CD8-positive, alpha-beta memory T cell (primary cell): ENCODE data around the gene CDH23. TPM values are rescaled to one million over a fixed set of nuclear protein-coding genes. Genes with fewer than 3 reads are reported as not detected.
A peak's percentile ranks its signal among the peaks of the same experiment; 100 is the strongest.

Experiments
- CTCF ChIA-PET: fragments of 350-600 bp; sonication (Branson Sonifier 250); formaldehyde crosslinking; loops from one replicate; lab custom pipeline; 2021; ENCODE audit warnings: antibody characterized with exemption; lab: Charles Lee
- POLR2A ChIA-PET: fragments of 350-600 bp; sonication (Branson Sonifier 250); formaldehyde crosslinking; loops from one replicate; lab custom pipeline; 2021; ENCODE audit warnings: antibody characterized with exemption; lab: Charles Lee
- DNase-seq, 5 donors: peaks; one replicate each; pipeline versions ENCODE4 v3.0.0 to v3.0.0-alpha.2; 2020 to 2022; ENCODE audit warnings: mixed read lengths in 1 of 5
- H3K27ac ChIP-seq: one replicate; pipeline ENCODE4 v1.7.0; 2013; ENCODE audit warnings: low read depth, mild to moderate bottlenecking, low read length, moderate library complexity
- H3K27me3 ChIP-seq: 2 replicates; pipeline ENCODE4 v1.7.0; 2013; ENCODE audit warnings: low read length, mild to moderate bottlenecking; ENCODE audit not compliant: insufficient read depth, poor library complexity, severe bottlenecking
- H3K36me3 ChIP-seq: 2 replicates; pipeline ENCODE4 v1.7.0; 2013; ENCODE audit warnings: mild to moderate bottlenecking, low read length, moderate library complexity; ENCODE audit not compliant: insufficient read depth
- H3K4me1 ChIP-seq: 2 replicates; pipeline ENCODE4 v1.7.0; 2013; ENCODE audit warnings: mild to moderate bottlenecking, low read length, moderate library complexity; ENCODE audit not compliant: insufficient read depth
- H3K4me3 ChIP-seq: 2 replicates; pipeline ENCODE4 v1.7.0; 2013; ENCODE audit warnings: mild to moderate bottlenecking, low read length
- H3K9me3 ChIP-seq: 2 replicates; pipeline ENCODE4 v1.7.0; 2013; ENCODE audit warnings: mild to moderate bottlenecking, low read length
- H3K27ac Mint-ChIP-seq, 8 donors: one replicate each; pipeline ENCODE4 v1.8.0; 2020 to 2021; ENCODE audit warnings: mixed read lengths in 8 of 8, mild to moderate bottlenecking in 6 of 8, inconsistent platforms in 3 of 8, moderate library complexity in 3 of 8
- H3K27me3 Mint-ChIP-seq, 2 donors: one replicate each; pipeline ENCODE4 v1.8.0; 2020 to 2021; ENCODE audit warnings: mixed read lengths in 2 of 2, mild to moderate bottlenecking in 1 of 2, moderate library complexity in 1 of 2
- H3K36me3 Mint-ChIP-seq, 3 donors: one replicate each; pipeline ENCODE4 v1.8.0; 2020 to 2021; ENCODE audit warnings: mixed read lengths in 3 of 3, inconsistent platforms in 1 of 3, mild to moderate bottlenecking in 1 of 3
- H3K4me1 Mint-ChIP-seq, 3 donors: one replicate each; pipeline ENCODE4 v1.8.0; 2020 to 2021; ENCODE audit warnings: mixed read lengths in 3 of 3, inconsistent platforms in 1 of 3, mild to moderate bottlenecking in 1 of 3
- H3K4me3 Mint-ChIP-seq, 7 donors: one replicate each; pipeline ENCODE4 v1.8.0; 2020 to 2021; ENCODE audit warnings: mixed read lengths in 7 of 7, mild to moderate bottlenecking in 6 of 7, moderate library complexity in 4 of 7, inconsistent platforms in 2 of 7
- H3K9me3 Mint-ChIP-seq, 5 donors: one replicate each; pipeline ENCODE4 v1.8.0; 2020 to 2022; ENCODE audit warnings: mixed read lengths in 5 of 5, mild to moderate bottlenecking in 3 of 5, moderate library complexity in 2 of 5, inconsistent platforms in 1 of 5
- polyA plus RNA-seq: library from polyadenylated mRNA; unstranded; fragments of 300-500 nt; fragmentation: Illumina TruSeq; gene quantifications from one replicate; pipeline ENCODE4 v1.2.3, GENCODE V29; 2021
- total RNA-seq, 2 experiments: library from RNA; stranded (reverse); gene quantifications; one replicate each; pipeline ENCODE4 v1.2.3, GENCODE V29; 2021

The CDH23 gene
- total and polyA plus RNA-seq, 3 experiments from 2014 or later = 0.74 to 2.0 (median 0.78) TPM

GRCh38 chr10:71828702-71829101 lies 432.0 kb downstream of the CDH23 start:
- no peaks in the 10 kb centered on the region for H3K4me1 ChIP-seq
- DNase-seq = no peak
- H3K27me3 ChIP-seq = no peaks in the 10 kb centered on the region
- H3K36me3 Mint-ChIP-seq = peaks cover 6 to 89% (median 17%) of the 10 kb centered on the region in 3 donors
- no peak overlapping the region for H3K4me3 ChIP-seq
- H3K9me3 ChIP-seq = no peaks in the 10 kb centered on the region
- peaks cover 3 to 9% (median 3%) of the 10 kb centered on the region in 3 donors for H3K4me1 Mint-ChIP-seq
- peaks cover 78% of the 10 kb centered on the region for H3K36me3 ChIP-seq
- POLR2A ChIA-PET = no interaction called here
- H3K27ac Mint-ChIP-seq = peak overlapping the region in 1 of 8 donors; percentile 24
- H3K9me3 Mint-ChIP-seq = no peaks in the 10 kb centered on the region
- H3K27me3 Mint-ChIP-seq = no peaks in the 10 kb centered on the region
- CTCF ChIA-PET = interaction anchor here (1.0 to 1.7 kb wide), 2 partner anchors 18 to 121 kb away, joined by 3 to 5 read pairs; no protein-coding TSS in a partner anchor
- no peak overlapping the region for H3K27ac ChIP-seq
- H3K4me3 Mint-ChIP-seq = no peak overlapping the region

GRCh38 chr10:71829171-71829570 lies 432.5 kb downstream of the CDH23 start:
- Histone ChIP-seq H3K4me1 (no peaks in the 10 kb centered on the region), H3K27ac (no peak overlapping the region), H3K9me3 (no peaks in the 10 kb centered on the region), H3K27me3 (no peaks in the 10 kb centered on the region), H3K36me3 (peaks cover 75% of the 10 kb centered on the region), H3K4me3 (no peak overlapping the region)
- Mint-ChIP-seq H3K4me1 (peaks cover 3 to 14% (median 8%) of the 10 kb centered on the region in 3 donors), H3K27me3 (no peaks in the 10 kb centered on the region), H3K36me3 (peaks cover 6 to 89% (median 16%) of the 10 kb centered on the region in 3 donors), H3K27ac (peak overlapping the region in 1 of 8 donors; percentile 69), H3K4me3 (no peak overlapping the region), H3K9me3 (no peaks in the 10 kb centered on the region)
- no peak for DNase-seq
- CTCF ChIA-PET = interaction anchor here (0.7 to 1.7 kb wide), 3 partner anchors 14 to 121 kb away, joined by 3 to 5 read pairs (median 3); no protein-coding TSS in a partner anchor
- POLR2A ChIA-PET = no interaction called here

- Mint-ChIP-seq H3K36me3 (peaks cover 6 to 87% (median 16%) of the 10 kb centered on the region in 3 donors), H3K27me3 (no peaks in the 10 kb centered on the region), H3K27ac (peak overlapping the region in 3 of 8 donors; percentile 5 to 17 (median 13)), H3K4me3 (no peak overlapping the region), H3K4me1 (peaks cover 5 to 18% (median 14%) of the 10 kb centered on the region in 3 donors), H3K9me3 (no peaks in the 10 kb centered on the region)
- POLR2A ChIA-PET = no interaction called here
- Histone ChIP-seq H3K4me1 (no peaks in the 10 kb centered on the region), H3K36me3 (peaks cover 71% of the 10 kb centered on the region), H3K27me3 (no peaks in the 10 kb centered on the region), H3K4me3 (no peak overlapping the region), H3K9me3 (no peaks in the 10 kb centered on the region), H3K27ac (no peak overlapping the region)
- CTCF ChIA-PET = interaction anchor here (0.7 to 1.7 kb wide), 2 partner anchors 13 to 122 kb away, joined by 3 to 5 read pairs; no protein-coding TSS in a partner anchor
- no peak for DNase-seq
These were observed 433.2 kb downstream of the CDH23 start for GRCh38 chr10:71829896-71830295.

- Mint-ChIP-seq H3K36me3 (peaks cover 6 to 78% (median 14%) of the 10 kb centered on the region in 3 donors), H3K4me1 (peaks cover 5 to 20% (median 17%) of the 10 kb centered on the region in 3 donors), H3K4me3 (no peak overlapping the region), H3K27ac (peak overlapping the region in 1 of 8 donors; percentile 70), H3K27me3 (no peaks in the 10 kb centered on the region), H3K9me3 (no peaks in the 10 kb centered on the region)
- no peaks in the 10 kb centered on the region for H3K4me1 ChIP-seq
- POLR2A ChIA-PET = no interaction called here
- H3K4me3 ChIP-seq = no peak overlapping the region
- H3K27me3 ChIP-seq = no peaks in the 10 kb centered on the region
- CTCF ChIA-PET = no interaction called here
- H3K27ac ChIP-seq = no peak overlapping the region
- peaks cover 63% of the 10 kb centered on the region for H3K36me3 ChIP-seq
- no peak for DNase-seq
- no peaks in the 10 kb centered on the region for H3K9me3 ChIP-seq
These were observed 434.0 kb downstream of the CDH23 start for GRCh38 chr10:71830726-71831125.

GRCh38 chr10:71831646-71832552 lies 435.2 kb downstream of the CDH23 start:
- no peak for DNase-seq
- ChIA-PET CTCF (no interaction called here), POLR2A (no interaction called here)
- Mint-ChIP-seq H3K9me3 (no peaks in the 10 kb centered on the region), H3K36me3 (peaks cover 6 to 68% (median 10%) of the 10 kb centered on the region in 3 donors), H3K27me3 (no peaks in the 10 kb centered on the region), H3K4me3 (no peak overlapping the region), H3K27ac (no peak overlapping the region), H3K4me1 (peaks cover 14 to 32% (median 28%) of the 10 kb centered on the region in 3 donors)
- Histone ChIP-seq H3K4me3 (no peak overlapping the region), H3K27ac (no peak overlapping the region), H3K9me3 (no peaks in the 10 kb centered on the region), H3K36me3 (peaks cover 51% of the 10 kb centered on the region), H3K4me1 (peaks cover 3% of the 10 kb centered on the region), H3K27me3 (no peaks in the 10 kb centered on the region)

GRCh38 chr10:71832967-71833366 lies 436.2 kb downstream of the CDH23 start:
- Histone ChIP-seq H3K27me3 (no peaks in the 10 kb centered on the region), H3K27ac (no peak overlapping the region), H3K4me1 (peaks cover 14% of the 10 kb centered on the region), H3K36me3 (peaks cover 45% of the 10 kb centered on the region), H3K4me3 (no peak overlapping the region), H3K9me3 (no peaks in the 10 kb centered on the region)
- Mint-ChIP-seq H3K27me3 (no peaks in the 10 kb centered on the region), H3K9me3 (no peaks in the 10 kb centered on the region), H3K27ac (peak overlapping the region in 2 of 8 donors; percentile 34 to 77), H3K4me3 (no peak overlapping the region), H3K4me1 (peaks cover 24 to 42% (median 39%) of the 10 kb centered on the region in 3 donors), H3K36me3 (peaks cover 6 to 69% (median 10%) of the 10 kb centered on the region in 3 donors)
- POLR2A ChIA-PET = no interaction called here
- DNase-seq = no peak
- CTCF ChIA-PET = no interaction called here

- Histone ChIP-seq H3K9me3 (no peaks in the 10 kb centered on the region), H3K36me3 (peaks cover 37% of the 10 kb centered on the region), H3K27ac (no peak overlapping the region), H3K4me1 (peaks cover 21% of the 10 kb centered on the region), H3K4me3 (no peak overlapping the region), H3K27me3 (no peaks in the 10 kb centered on the region)
- ChIA-PET CTCF (no interaction called here), POLR2A (no interaction called here)
- H3K4me1 Mint-ChIP-seq = peaks cover 31 to 50% (median 46%) of the 10 kb centered on the region in 3 donors
- H3K27me3 Mint-ChIP-seq = no peaks in the 10 kb centered on the region
- DNase-seq = no peak
- H3K9me3 Mint-ChIP-seq = no peaks in the 10 kb centered on the region
- peak overlapping the region in 1 of 8 donors; percentile 66 for H3K27ac Mint-ChIP-seq
- H3K36me3 Mint-ChIP-seq = peaks cover 6 to 67% (median 10%) of the 10 kb centered on the region in 3 donors
- H3K4me3 Mint-ChIP-seq = no peak overlapping the region
These were observed 437.0 kb downstream of the CDH23 start for GRCh38 chr10:71833451-71834342.
